ENCODE measurements around the gene PKN1. TPM values are rescaled to one million over a fixed set of nuclear protein-coding genes. Genes with fewer than 3 reads are reported as not detected.

The PKN1 gene
- total RNA-seq, 1 donor from 2014 or later = 207 TPM

- TF ChIP-seq CTCF (IDR thresholded peaks at IDR 0.05; ENCODE audit: unreplicated experiment) = no peak
- H3K4me3 Mint-ChIP-seq (ENCODE audit: unreplicated experiment) = no peak overlapping the region
- H3K9me3 Mint-ChIP-seq (ENCODE audit: unreplicated experiment) = no peaks in the 10 kb centered on the region
- H3K4me1 Mint-ChIP-seq (ENCODE audit: unreplicated experiment) = peaks cover 6% of the 10 kb centered on the region
- H3K27me3 Mint-ChIP-seq (ENCODE audit: unreplicated experiment) = no peaks in the 10 kb centered on the region
- H3K36me3 Mint-ChIP-seq (ENCODE audit: low read depth, unreplicated experiment) = no peaks in the 10 kb centered on the region
- DNase-seq (ENCODE audit: low spot score) = no peak
- H3K27ac Mint-ChIP-seq (ENCODE audit: unreplicated experiment) = no peak overlapping the region
Measured at GRCh38 chr19:14425696-14426138, 7.4 kb upstream of the PKN1 start.

- H3K4me1 Mint-ChIP-seq (ENCODE audit: unreplicated experiment) = peaks cover 8% of the 10 kb centered on the region
- H3K36me3 Mint-ChIP-seq (ENCODE audit: low read depth, unreplicated experiment) = peaks cover under 1% of the 10 kb centered on the region
- no peaks in the 10 kb centered on the region for H3K27me3 Mint-ChIP-seq (ENCODE audit: unreplicated experiment)
- peak overlapping the region; percentile 10 for H3K4me3 Mint-ChIP-seq (ENCODE audit: unreplicated experiment)
- no peak for TF ChIP-seq CTCF (IDR thresholded peaks at IDR 0.05; ENCODE audit: unreplicated experiment)
- no peaks in the 10 kb centered on the region for H3K9me3 Mint-ChIP-seq (ENCODE audit: unreplicated experiment)
- no peak overlapping the region for H3K27ac Mint-ChIP-seq (ENCODE audit: unreplicated experiment)
- DNase-seq (ENCODE audit: low spot score) = no peak
Measured at GRCh38 chr19:14427461-14427860, 5.6 kb upstream of the PKN1 start.

- TF ChIP-seq CTCF (IDR thresholded peaks at IDR 0.05; ENCODE audit: unreplicated experiment) = no peak
- DNase-seq (ENCODE audit: low spot score) = no peak
- H3K4me3 Mint-ChIP-seq (ENCODE audit: unreplicated experiment) = no peak overlapping the region
- no peak overlapping the region for H3K27ac Mint-ChIP-seq (ENCODE audit: unreplicated experiment)
- no peaks in the 10 kb centered on the region for H3K9me3 Mint-ChIP-seq (ENCODE audit: unreplicated experiment)
- peaks cover under 1% of the 10 kb centered on the region for H3K27me3 Mint-ChIP-seq (ENCODE audit: unreplicated experiment)
- H3K4me1 Mint-ChIP-seq (ENCODE audit: unreplicated experiment) = peaks cover 8% of the 10 kb centered on the region
- peaks cover 3% of the 10 kb centered on the region for H3K36me3 Mint-ChIP-seq (ENCODE audit: low read depth, unreplicated experiment)
Measured at GRCh38 chr19:14428882-14429416, 4.2 kb upstream of the PKN1 start.

- Mint-ChIP-seq H3K4me3 (ENCODE audit: unreplicated experiment) (peak overlapping the region; percentile 65), H3K27me3 (ENCODE audit: unreplicated experiment) (peaks cover 2% of the 10 kb centered on the region), H3K27ac (ENCODE audit: unreplicated experiment) (no peak overlapping the region), H3K36me3 (ENCODE audit: low read depth, unreplicated experiment) (peaks cover 3% of the 10 kb centered on the region), H3K9me3 (ENCODE audit: unreplicated experiment) (no peaks in the 10 kb centered on the region), H3K4me1 (ENCODE audit: unreplicated experiment) (peaks cover 15% of the 10 kb centered on the region)
- no peak for DNase-seq (ENCODE audit: low spot score)
- no peak for TF ChIP-seq CTCF (IDR thresholded peaks at IDR 0.05; ENCODE audit: unreplicated experiment)
Measured at GRCh38 chr19:14430712-14431111, 2.4 kb upstream of the PKN1 start.

- Mint-ChIP-seq H3K27me3 (ENCODE audit: unreplicated experiment) (peaks cover 4% of the 10 kb centered on the region), H3K27ac (ENCODE audit: unreplicated experiment) (no peak overlapping the region), H3K4me1 (ENCODE audit: unreplicated experiment) (peaks cover 18% of the 10 kb centered on the region), H3K9me3 (ENCODE audit: unreplicated experiment) (no peaks in the 10 kb centered on the region), H3K4me3 (ENCODE audit: unreplicated experiment) (peak overlapping the region; percentile 85), H3K36me3 (ENCODE audit: low read depth, unreplicated experiment) (peaks cover 7% of the 10 kb centered on the region)
- DNase-seq (ENCODE audit: low spot score) = no peak
- TF ChIP-seq CTCF (IDR thresholded peaks at IDR 0.05; ENCODE audit: unreplicated experiment) = no peak
Measured at GRCh38 chr19:14433554-14434501, 722 bp downstream of the PKN1 start.

Data from endothelial cell (in vitro differentiated cells).